ENCODE measurements around the gene TBXAS1.

DNA sequence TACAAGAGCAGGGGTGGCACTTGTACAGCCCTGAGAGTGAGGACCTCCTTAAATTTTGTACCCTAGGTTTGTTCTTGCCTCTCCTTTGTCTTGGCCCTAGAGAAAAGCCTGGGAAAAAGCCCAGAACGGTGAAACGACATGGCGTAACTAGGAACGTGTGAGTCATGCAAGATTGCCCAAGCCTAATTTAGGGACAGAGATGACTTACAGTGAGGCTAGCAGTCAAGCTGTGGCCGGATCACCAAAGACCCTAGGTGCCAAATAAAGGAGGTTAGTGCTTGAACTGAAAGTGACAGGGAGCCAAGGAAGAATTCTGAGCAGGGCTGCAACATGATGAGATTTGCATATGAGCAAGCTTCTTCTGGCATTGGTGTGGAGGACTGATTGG is 25.1 kb downstream of the TBXAS1 start:
- TF ChIP-seq, protein P1, sequence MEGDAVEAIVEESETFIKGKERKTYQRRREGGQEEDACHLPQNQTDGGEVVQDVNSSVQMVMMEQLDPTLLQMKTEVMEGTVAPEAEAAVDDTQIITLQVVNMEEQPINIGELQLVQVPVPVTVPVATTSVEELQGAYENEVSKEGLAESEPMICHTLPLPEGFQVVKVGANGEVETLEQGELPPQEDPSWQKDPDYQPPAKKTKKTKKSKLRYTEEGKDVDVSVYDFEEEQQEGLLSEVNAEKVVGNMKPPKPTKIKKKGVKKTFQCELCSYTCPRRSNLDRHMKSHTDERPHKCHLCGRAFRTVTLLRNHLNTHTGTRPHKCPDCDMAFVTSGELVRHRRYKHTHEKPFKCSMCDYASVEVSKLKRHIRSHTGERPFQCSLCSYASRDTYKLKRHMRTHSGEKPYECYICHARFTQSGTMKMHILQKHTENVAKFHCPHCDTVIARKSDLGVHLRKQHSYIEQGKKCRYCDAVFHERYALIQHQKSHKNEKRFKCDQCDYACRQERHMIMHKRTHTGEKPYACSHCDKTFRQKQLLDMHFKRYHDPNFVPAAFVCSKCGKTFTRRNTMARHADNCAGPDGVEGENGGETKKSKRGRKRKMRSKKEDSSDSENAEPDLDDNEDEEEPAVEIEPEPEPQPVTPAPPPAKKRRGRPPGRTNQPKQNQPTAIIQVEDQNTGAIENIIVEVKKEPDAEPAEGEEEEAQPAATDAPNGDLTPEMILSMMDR (conservative IDR thresholded peaks at IDR 0.05), result no peak
- no peak for TF ChIP-seq ZFX (IDR thresholded peaks at IDR 0.05)
